HUDEP-2 (cell line): Measurements from ENCODE around the gene CYP8B1.

Source experiments
- DNase-seq, 76 experiments: peaks; one replicate each; lab custom pipeline; 2025; ENCODE audit not compliant: unreplicated experiment in 76 of 76; lab: John Stamatoyannopoulos, UW

Gene CYP8B1

GRCh38 chr3:42829628-42830436, 45.8 kb downstream of the CYP8B1 start:
- no peak for DNase-seq

- no peak for DNase-seq
These were observed 46.5 kb downstream of the CYP8B1 start for GRCh38 chr3:42829083-42829627.

GRCh38 chr3:42827654-42828053, 48.0 kb downstream of the CYP8B1 start:
- no peak for DNase-seq

GRCh38 chr3:42827023-42827422, 48.7 kb downstream of the CYP8B1 start:
- no peak for DNase-seq

GRCh38 chr3:42826141-42826540, 49.5 kb downstream of the CYP8B1 start:
- DNase-seq = no peak

- DNase-seq = no peak
These were observed 52.3 kb downstream of the CYP8B1 start for GRCh38 chr3:42823351-42823750.

- DNase-seq = no peak
These were observed 52.9 kb downstream of the CYP8B1 start for GRCh38 chr3:42822828-42823227.
